GM12874 (cell line): Measurements from ENCODE around the gene ADGB.

Source experiments
- CTCF ChIP-seq: IDR thresholded peaks from 2 replicates; pipeline ENCODE4 v1.5.1; 2011; ENCODE audit warnings: low read depth, mild to moderate bottlenecking, control low read depth, low read length, moderate library complexity; ENCODE audit not compliant: insufficient read depth

Gene ADGB

GRCh38 chr6:146767632-146768031, 168.9 kb downstream of the ADGB start:
- no peak for TF ChIP-seq CTCF

GRCh38 chr6:146768722-146769121, 169.9 kb downstream of the ADGB start:
- no peak for TF ChIP-seq CTCF

GRCh38 chr6:146770275-146770964, 171.6 kb downstream of the ADGB start:
- TF ChIP-seq CTCF = no peak

- no peak for TF ChIP-seq CTCF
These were observed 172.4 kb downstream of the ADGB start for GRCh38 chr6:146770965-146771735.

- TF ChIP-seq CTCF = no peak
These were observed 176.4 kb downstream of the ADGB start for GRCh38 chr6:146775220-146775619.

- TF ChIP-seq CTCF = no peak
These were observed 183.1 kb downstream of the ADGB start for GRCh38 chr6:146781836-146782235.

GRCh38 chr6:146785001-146785585, 186.3 kb downstream of the ADGB start:
- peak; percentile 50; the same call in 1 of the 2 replicates for TF ChIP-seq CTCF
